ENCODE data around the gene IMP4.

IMP4 gene

GRCh38 chr2:130365075-130365474 is 22.4 kb downstream of the IMP4 start:
- no peaks in the 10 kb centered on the region for H3K9me3 ChIP-seq (replicated peaks; ENCODE audit: low read length)
- no peak overlapping the region for H3K9ac ChIP-seq (ENCODE audit: low read depth, low read length)
- H3K4me1 ChIP-seq (ENCODE audit: control insufficient read depth, insufficient read depth, low read length): no peaks in the 10 kb centered on the region
- no peaks in the 10 kb centered on the region for H3K27me3 ChIP-seq (ENCODE audit: control insufficient read depth, insufficient read depth, low read length)
- H3K36me3 ChIP-seq (ENCODE audit: insufficient read depth, low read length): no peaks in the 10 kb centered on the region
- H3K4me2 ChIP-seq (ENCODE audit: low read length): no peak overlapping the region
- no peak overlapping the region for H3K4me3 ChIP-seq (ENCODE audit: low read length)

- H3K4me1 ChIP-seq (ENCODE audit: control insufficient read depth, insufficient read depth, low read length): peaks cover 1% of the 10 kb centered on the region
- no peak overlapping the region for H3K4me3 ChIP-seq (ENCODE audit: low read length)
- peaks cover 6% of the 10 kb centered on the region for H3K36me3 ChIP-seq (ENCODE audit: insufficient read depth, low read length)
- no peak overlapping the region for H3K4me2 ChIP-seq (ENCODE audit: low read length)
- H3K9ac ChIP-seq (ENCODE audit: low read depth, low read length): no peak overlapping the region
- no peaks in the 10 kb centered on the region for H3K9me3 ChIP-seq (replicated peaks; ENCODE audit: low read length)
- no peaks in the 10 kb centered on the region for H3K27me3 ChIP-seq (ENCODE audit: control insufficient read depth, insufficient read depth, low read length)
These were observed 23.3 kb downstream of the IMP4 start for GRCh38 chr2:130365963-130366362.

- H3K9ac ChIP-seq (ENCODE audit: low read depth, low read length): no peak overlapping the region
- H3K4me1 ChIP-seq (ENCODE audit: control insufficient read depth, insufficient read depth, low read length): peaks cover 9% of the 10 kb centered on the region
These were observed 24.0 kb downstream of the IMP4 start for GRCh38 chr2:130366720-130367119.

GRCh38 chr2:130368786-130369185 is 26.1 kb downstream of the IMP4 start:
- peaks cover 8% of the 10 kb centered on the region for H3K36me3 ChIP-seq (ENCODE audit: insufficient read depth, low read length)
- peaks cover 15% of the 10 kb centered on the region for H3K4me1 ChIP-seq (ENCODE audit: control insufficient read depth, insufficient read depth, low read length)
- no peaks in the 10 kb centered on the region for H3K9me3 ChIP-seq (replicated peaks; ENCODE audit: low read length)
- no peak overlapping the region for H3K9ac ChIP-seq (ENCODE audit: low read depth, low read length)
- H3K4me3 ChIP-seq (ENCODE audit: low read length): no peak overlapping the region
- no peak overlapping the region for H3K4me2 ChIP-seq (ENCODE audit: low read length)
- H3K27me3 ChIP-seq (ENCODE audit: control insufficient read depth, insufficient read depth, low read length): no peaks in the 10 kb centered on the region

More at GRCh38 chr2:130366720-130367119, 24.0 kb downstream of the IMP4 start:
- no peak overlapping the region for H3K4me2 ChIP-seq (ENCODE audit: low read length)
- H3K9me3 ChIP-seq (replicated peaks; ENCODE audit: low read length): no peaks in the 10 kb centered on the region
- no peaks in the 10 kb centered on the region for H3K27me3 ChIP-seq (ENCODE audit: control insufficient read depth, insufficient read depth, low read length)
- H3K4me3 ChIP-seq (ENCODE audit: low read length): no peak overlapping the region
- peaks cover 8% of the 10 kb centered on the region for H3K36me3 ChIP-seq (ENCODE audit: insufficient read depth, low read length)

- peaks cover 8% of the 10 kb centered on the region for H3K36me3 ChIP-seq (ENCODE audit: insufficient read depth, low read length)
- H3K9me3 ChIP-seq (replicated peaks; ENCODE audit: low read length): no peaks in the 10 kb centered on the region
- no peak overlapping the region for H3K4me3 ChIP-seq (ENCODE audit: low read length)
- H3K4me2 ChIP-seq (ENCODE audit: low read length): no peak overlapping the region
- H3K4me1 ChIP-seq (ENCODE audit: control insufficient read depth, insufficient read depth, low read length): peaks cover 19% of the 10 kb centered on the region
- H3K27me3 ChIP-seq (ENCODE audit: control insufficient read depth, insufficient read depth, low read length): no peaks in the 10 kb centered on the region
- no peak overlapping the region for H3K9ac ChIP-seq (ENCODE audit: low read depth, low read length)
These were observed 26.7 kb downstream of the IMP4 start for GRCh38 chr2:130369311-130369964.

- Histone ChIP-seq H3K4me3 (ENCODE audit: low read length) (no peak overlapping the region), H3K9ac (ENCODE audit: low read depth, low read length) (no peak overlapping the region), H3K36me3 (ENCODE audit: insufficient read depth, low read length) (peaks cover 8% of the 10 kb centered on the region), H3K4me2 (ENCODE audit: low read length) (no peak overlapping the region), H3K4me1 (ENCODE audit: control insufficient read depth, insufficient read depth, low read length) (peaks cover 24% of the 10 kb centered on the region), H3K9me3 (replicated peaks; ENCODE audit: low read length) (no peaks in the 10 kb centered on the region), H3K27me3 (ENCODE audit: control insufficient read depth, insufficient read depth, low read length) (no peaks in the 10 kb centered on the region)
These were observed 27.3 kb downstream of the IMP4 start for GRCh38 chr2:130369965-130370341.

- Histone ChIP-seq H3K4me2 (ENCODE audit: low read length) (peak overlapping the region; percentile 81), H3K9ac (ENCODE audit: low read depth, low read length) (no peak overlapping the region), H3K4me3 (ENCODE audit: low read length) (no peak overlapping the region), H3K36me3 (ENCODE audit: insufficient read depth, low read length) (peaks cover 8% of the 10 kb centered on the region), H3K4me1 (ENCODE audit: control insufficient read depth, insufficient read depth, low read length) (peaks cover 28% of the 10 kb centered on the region), H3K27me3 (ENCODE audit: control insufficient read depth, insufficient read depth, low read length) (no peaks in the 10 kb centered on the region), H3K9me3 (replicated peaks; ENCODE audit: low read length) (no peaks in the 10 kb centered on the region)
These were observed 27.8 kb downstream of the IMP4 start for GRCh38 chr2:130370490-130370889.

GRCh38 chr2:130371723-130372054 is 29.0 kb downstream of the IMP4 start:
- Histone ChIP-seq H3K27me3 (ENCODE audit: control insufficient read depth, insufficient read depth, low read length) (no peaks in the 10 kb centered on the region), H3K9me3 (replicated peaks; ENCODE audit: low read length) (no peaks in the 10 kb centered on the region), H3K4me2 (ENCODE audit: low read length) (peak overlapping the region; percentile 81), H3K4me1 (ENCODE audit: control insufficient read depth, insufficient read depth, low read length) (peaks cover 28% of the 10 kb centered on the region), H3K4me3 (ENCODE audit: low read length) (peak overlapping the region; percentile 97), H3K9ac (ENCODE audit: low read depth, low read length) (peak overlapping the region; percentile 97), H3K36me3 (ENCODE audit: insufficient read depth, low read length) (peaks cover 11% of the 10 kb centered on the region)

GRCh38 chr2:130372055-130372832 is 29.5 kb downstream of the IMP4 start:
- peak overlapping the region; percentile 81 for H3K4me2 ChIP-seq (ENCODE audit: low read length)
- peaks cover 28% of the 10 kb centered on the region for H3K4me1 ChIP-seq (ENCODE audit: control insufficient read depth, insufficient read depth, low read length)
- H3K27me3 ChIP-seq (ENCODE audit: control insufficient read depth, insufficient read depth, low read length): no peaks in the 10 kb centered on the region
- H3K36me3 ChIP-seq (ENCODE audit: insufficient read depth, low read length): peaks cover 11% of the 10 kb centered on the region
- H3K4me3 ChIP-seq (ENCODE audit: low read length): peak overlapping the region; percentile 97
- H3K9me3 ChIP-seq (replicated peaks; ENCODE audit: low read length): no peaks in the 10 kb centered on the region
- H3K9ac ChIP-seq (ENCODE audit: low read depth, low read length): peak overlapping the region; percentile 97

- H3K9me3 ChIP-seq (replicated peaks; ENCODE audit: low read length): no peaks in the 10 kb centered on the region
- peaks cover 28% of the 10 kb centered on the region for H3K4me1 ChIP-seq (ENCODE audit: control insufficient read depth, insufficient read depth, low read length)
- peaks cover 15% of the 10 kb centered on the region for H3K36me3 ChIP-seq (ENCODE audit: insufficient read depth, low read length)
- peak overlapping the region; percentile 97 for H3K4me3 ChIP-seq (ENCODE audit: low read length)
- H3K4me2 ChIP-seq (ENCODE audit: low read length): peak overlapping the region; percentile 81
- peak overlapping the region; percentile 97 for H3K9ac ChIP-seq (ENCODE audit: low read depth, low read length)
- H3K27me3 ChIP-seq (ENCODE audit: control insufficient read depth, insufficient read depth, low read length): no peaks in the 10 kb centered on the region
These were observed 30.4 kb downstream of the IMP4 start for GRCh38 chr2:130372833-130373807.

GRCh38 chr2:130373808-130374365 is 31.2 kb downstream of the IMP4 start:
- no peaks in the 10 kb centered on the region for H3K27me3 ChIP-seq (ENCODE audit: control insufficient read depth, insufficient read depth, low read length)
- peak overlapping the region; percentile 97 for H3K9ac ChIP-seq (ENCODE audit: low read depth, low read length)
- H3K4me3 ChIP-seq (ENCODE audit: low read length): peak overlapping the region; percentile 97
- peaks cover 15% of the 10 kb centered on the region for H3K36me3 ChIP-seq (ENCODE audit: insufficient read depth, low read length)
- H3K9me3 ChIP-seq (replicated peaks; ENCODE audit: low read length): no peaks in the 10 kb centered on the region
- peaks cover 28% of the 10 kb centered on the region for H3K4me1 ChIP-seq (ENCODE audit: control insufficient read depth, insufficient read depth, low read length)
- H3K4me2 ChIP-seq (ENCODE audit: low read length): peak overlapping the region; percentile 81
